ENCODE measurements around the gene GMPR2.
"Not testable (repeated sequence)": the region's sequence is repeated elsewhere in the genome, so short reads cannot be mapped to it uniquely, and the experiment has no call there.

Gene GMPR2

GRCh38 chr14:24240110-24240918 lies 7.6 kb downstream of the GMPR2 start:
- DNase-seq = peak in 1 of 2 donors; percentile 56
- Histone ChIP-seq H3K4me1 (peaks cover 0 to 45% (median 33%) of the 10 kb centered on the region in 4 donors), H3K27me3 (no peaks in the 10 kb centered on the region), H3K27ac (peak overlapping the region; percentile 92 to 93), H3K9me3 (no peaks in the 10 kb centered on the region), H3K36me3 (peaks cover 45 to 59% (median 57%) of the 10 kb centered on the region in 3 donors), H3K4me3 (peak overlapping the region in 1 of 2 donors; percentile 90)
- intact Hi-C loops (cut with DNase I; ENCODE audit: low total_unique reads) = loop anchor here (5.0 to 10.0 kb wide), 3 partner anchors 57 to 194 kb away; partner anchors contain the start of genes DHRS1 and NOP9
- TF ChIP-seq, protein P1, sequence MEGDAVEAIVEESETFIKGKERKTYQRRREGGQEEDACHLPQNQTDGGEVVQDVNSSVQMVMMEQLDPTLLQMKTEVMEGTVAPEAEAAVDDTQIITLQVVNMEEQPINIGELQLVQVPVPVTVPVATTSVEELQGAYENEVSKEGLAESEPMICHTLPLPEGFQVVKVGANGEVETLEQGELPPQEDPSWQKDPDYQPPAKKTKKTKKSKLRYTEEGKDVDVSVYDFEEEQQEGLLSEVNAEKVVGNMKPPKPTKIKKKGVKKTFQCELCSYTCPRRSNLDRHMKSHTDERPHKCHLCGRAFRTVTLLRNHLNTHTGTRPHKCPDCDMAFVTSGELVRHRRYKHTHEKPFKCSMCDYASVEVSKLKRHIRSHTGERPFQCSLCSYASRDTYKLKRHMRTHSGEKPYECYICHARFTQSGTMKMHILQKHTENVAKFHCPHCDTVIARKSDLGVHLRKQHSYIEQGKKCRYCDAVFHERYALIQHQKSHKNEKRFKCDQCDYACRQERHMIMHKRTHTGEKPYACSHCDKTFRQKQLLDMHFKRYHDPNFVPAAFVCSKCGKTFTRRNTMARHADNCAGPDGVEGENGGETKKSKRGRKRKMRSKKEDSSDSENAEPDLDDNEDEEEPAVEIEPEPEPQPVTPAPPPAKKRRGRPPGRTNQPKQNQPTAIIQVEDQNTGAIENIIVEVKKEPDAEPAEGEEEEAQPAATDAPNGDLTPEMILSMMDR (IDR thresholded peaks at IDR 0.05) = no peak

- Histone ChIP-seq H3K27me3 (no peaks in the 10 kb centered on the region), H3K27ac (peak overlapping the region; percentile 92 to 93), H3K36me3 (peaks cover 33 to 43% (median 42%) of the 10 kb centered on the region in 3 donors), H3K4me3 (peak overlapping the region; percentile 68 to 90), H3K4me1 (peaks cover 0 to 45% (median 33%) of the 10 kb centered on the region in 4 donors), H3K9me3 (no peaks in the 10 kb centered on the region)
- peak; percentile 73 to 90 for DNase-seq
- intact Hi-C loops (cut with DNase I; ENCODE audit: low total_unique reads) = loop anchor here (5.0 to 10.0 kb wide), 3 partner anchors 55 to 193 kb away; partner anchors contain the start of genes DHRS1 and NOP9
- TF ChIP-seq, protein P1 (IDR thresholded peaks at IDR 0.05) = peak; percentile 54 to 66
Observed at GRCh38 chr14:24241829-24242443, 9.2 kb downstream of the GMPR2 start.

GRCh38 chr14:24243336-24243836 lies 10.7 kb downstream of the GMPR2 start:
- intact Hi-C loops (cut with DNase I; ENCODE audit: low total_unique reads) = loop anchor here (5.0 to 10.0 kb wide), 3 partner anchors 54 to 191 kb away; partner anchors contain the start of genes DHRS1 and NOP9
- Histone ChIP-seq H3K4me3 (peak overlapping the region; percentile 68 to 90), H3K36me3 (peaks cover 18 to 29% (median 27%) of the 10 kb centered on the region in 3 donors), H3K9me3 (no peaks in the 10 kb centered on the region), H3K4me1 (peaks cover 0 to 43% (median 33%) of the 10 kb centered on the region in 4 donors), H3K27ac (peak overlapping the region; percentile 92 to 93), H3K27me3 (no peaks in the 10 kb centered on the region)
- no peak for DNase-seq
- TF ChIP-seq, protein P1 (IDR thresholded peaks at IDR 0.05) = no peak

DNA sequence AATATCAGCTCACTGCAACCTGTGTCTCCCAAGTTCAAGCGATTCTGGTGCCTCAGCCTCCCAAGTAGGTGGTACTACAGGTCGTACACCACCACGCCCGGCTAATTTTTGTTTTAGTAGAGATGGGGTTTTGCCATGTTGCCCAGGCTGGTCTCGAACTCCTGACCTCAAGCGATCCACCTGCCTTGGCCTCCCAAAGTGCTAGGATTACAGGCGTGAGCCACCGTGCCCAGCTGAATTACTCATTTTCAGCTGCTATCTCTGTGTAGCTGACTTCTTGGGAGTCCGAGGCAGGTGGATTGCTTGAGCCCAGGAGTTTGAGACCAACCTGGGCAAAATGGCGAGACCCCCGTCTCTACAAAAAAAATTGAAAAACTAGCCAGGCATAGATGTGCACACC lies 12.6 kb downstream of the GMPR2 start:
- not testable (repeated sequence) for H3K4me3 ChIP-seq, H3K9me3 ChIP-seq, H3K27me3 ChIP-seq, H3K27ac ChIP-seq
- DNase-seq = peak in 1 of 2 donors; percentile 39
- H3K4me1 ChIP-seq = peaks cover 0 to 26% (median 21%) of the 10 kb centered on the region in 4 donors
- intact Hi-C loops (cut with DNase I; ENCODE audit: low total_unique reads) = loop anchor here (10.0 kb wide), 1 partner anchor 189 kb away; no protein-coding TSS in a partner anchor
- H3K36me3 ChIP-seq = peaks cover 8 to 13% (median 8%) of the 10 kb centered on the region in 3 donors

GRCh38 chr14:24246765-24247212 lies 14.1 kb downstream of the GMPR2 start:
- H3K4me1 ChIP-seq = peaks cover 0 to 11% (median 7%) of the 10 kb centered on the region in 4 donors
- no peaks in the 10 kb centered on the region for H3K9me3 ChIP-seq
- H3K27me3 ChIP-seq = no peaks in the 10 kb centered on the region
- TF ChIP-seq, protein P1 (IDR thresholded peaks at IDR 0.05) = no peak
- intact Hi-C loops (cut with DNase I; ENCODE audit: low total_unique reads) = loop anchor here (10.0 kb wide), 1 partner anchor 188 kb away; no protein-coding TSS in a partner anchor
- no peak overlapping the region for H3K4me3 ChIP-seq
- no peak overlapping the region for H3K27ac ChIP-seq
- peaks cover 0 to 4% (median 0%) of the 10 kb centered on the region in 3 donors for H3K36me3 ChIP-seq
- peak in 1 of 2 donors; percentile 15 for DNase-seq
